HepG2 (cell line): Measurements from ENCODE around the gene SERPIND1. TPM values are rescaled to one million over a fixed set of nuclear protein-coding genes. Genes with fewer than 3 reads are reported as not detected.

ENCODE experiments used
- ATAC-seq: fragments of 200-7000 bp; cut with Tn5 transposase; 3 replicates; pipeline ENCODE4 v1.9.1; 2020; ENCODE audit warnings: mild to moderate bottlenecking, moderate library complexity
- BruUV-seq: library from RNA; stranded (reverse); fragments of 400-500 nt; replicated peaks from 2 replicates; lab custom pipeline; 2021; lab: Mats Ljungman, UMichigan
- CTCF ChIA-PET: fragments of 300-600 bp; formaldehyde crosslinking; extraction: SDS; loops from one replicate; lab custom pipeline; 2021; ENCODE audit warnings: low total read pairs, inconsistent platforms, low intra/inter-chr PET ratio; lab: Yijun Ruan, JAX
- POLR2A ChIA-PET: fragments of 350-600 bp; sonication (Branson Sonifier 250); formaldehyde crosslinking; loops from one replicate; lab custom pipeline; 2020; ENCODE audit warnings: antibody characterized with exemption, inconsistent platforms; lab: Yijun Ruan, JAX
- DNase-seq: peaks from one replicate; pipeline ENCODE4 v3.0.0-alpha.2; 2015; ENCODE audit warnings: low spot score
- FAIRE-seq: peaks from 3 replicates; lab custom pipeline; 2011; peaks lifted over from hg19 to GRCh38; lab: Jason Lieb, UNC
- H2AFZ ChIP-seq: one replicate; pipeline ENCODE4 v1.6.1; 2011; ENCODE audit warnings: low read length, inconsistent platforms
- H3K27ac ChIP-seq: fragments of 300-600 bp; 3 replicates; pipeline ENCODE4 v1.8.0; 2011; ENCODE audit warnings: mixed run types, mild to moderate bottlenecking, mixed read lengths, low read length, inconsistent platforms; ENCODE audit not compliant: insufficient read depth; ENCODE audit errors: extremely low read length
- H3K27me3 ChIP-seq, 2 experiments: fragments of 200-600 bp in 1 of 2; 2 replicates in 1 of 2; 3 replicates in 1 of 2; pipeline versions ENCODE4 v1.6.0 to v1.8.0; 2011; ENCODE audit warnings: low read length in 2 of 2, mild to moderate bottlenecking in 2 of 2, moderate library complexity in 2 of 2, inconsistent platforms in 1 of 2; ENCODE audit not compliant: insufficient read depth in 2 of 2, control insufficient read depth in 1 of 2
- H3K36me3 ChIP-seq, 2 experiments: fragments of 200-600 bp in 1 of 2; replicated peaks in 1 of 2; 2 replicates in 1 of 2; 3 replicates in 1 of 2; pipeline versions ENCODE4 v1.5.1 to v1.8.0; 2011; ENCODE audit warnings: low read length in 2 of 2, inconsistent platforms in 1 of 2; ENCODE audit not compliant: insufficient read depth in 2 of 2, control insufficient read depth in 1 of 2
- H3K4me1 ChIP-seq: 2 replicates; pipeline ENCODE4 v1.5.1; 2012; ENCODE audit warnings: low read length, inconsistent platforms; ENCODE audit not compliant: insufficient read depth
- H3K4me2 ChIP-seq: 2 replicates; pipeline ENCODE4 v1.6.0; 2011; ENCODE audit warnings: low read depth, low read length, inconsistent platforms
- H3K4me3 ChIP-seq, 3 experiments: fragments of 200-600 bp in 1 of 3; sonication (generic), shearing (Covaris generic) in 1 of 3; replicated peaks in 1 of 3; 2 replicates each; pipeline ENCODE4 v1.5.1; 2011 to 2016; ENCODE audit warnings: low read length in 3 of 3, inconsistent platforms in 2 of 3, low read depth in 2 of 3, mild to moderate bottlenecking in 2 of 3, control low read depth in 1 of 3, mixed read lengths in 1 of 3; ENCODE audit not compliant: insufficient read depth in 1 of 3
- H3K79me2 ChIP-seq: one replicate; pipeline ENCODE4 v1.6.1; 2011; ENCODE audit warnings: low read length, inconsistent platforms; ENCODE audit not compliant: insufficient read depth
- H3K9ac ChIP-seq: 2 replicates; pipeline ENCODE4 v1.6.0; 2011; ENCODE audit warnings: mild to moderate bottlenecking, low read depth, low read length, inconsistent platforms; ENCODE audit not compliant: insufficient read depth
- H3K9me3 ChIP-seq: 2 replicates; pipeline ENCODE4 v1.5.1; 2012; ENCODE audit warnings: mild to moderate bottlenecking, low read length
- H4K20me1 ChIP-seq: 2 replicates; pipeline ENCODE4 v1.6.0; 2011; ENCODE audit warnings: inconsistent platforms, mild to moderate bottlenecking, low read length, moderate library complexity; ENCODE audit not compliant: insufficient read depth
- BCLAF1 ChIP-seq: fragments of 450-650 bp; IDR thresholded peaks from 2 replicates; pipeline ENCODE4 v1.6.1; 2017; ENCODE audit warnings: mild to moderate bottlenecking
- FOXC1 ChIP-seq: sonication (generic); formaldehyde crosslinking; IDR thresholded peaks from 2 replicates; pipeline ENCODE4 v1.8.0; 2022; ENCODE audit warnings: mild to moderate bottlenecking, missing genetic modification reagents, borderline replicate concordance
- SMAD9 ChIP-seq: sonication (generic); formaldehyde crosslinking; IDR thresholded peaks from 2 replicates; pipeline ENCODE4 v1.5.1; 2020; ENCODE audit warnings: mild to moderate bottlenecking, missing genetic modification reagents
- TBP ChIP-seq: sonication (generic); formaldehyde crosslinking; IDR thresholded peaks from 2 replicates; pipeline ENCODE4 v1.5.0; 2020; ENCODE audit warnings: missing genetic modification reagents
- ZHX1 ChIP-seq: sonication (generic); formaldehyde crosslinking; IDR thresholded peaks from 2 replicates; pipeline ENCODE4 v1.8.1; 2022; ENCODE audit warnings: low read depth, mild to moderate bottlenecking, missing genetic modification reagents
- ZNF292 ChIP-seq: sonication (generic); formaldehyde crosslinking; IDR thresholded peaks from 2 replicates; pipeline ENCODE4 v1.8.1; 2022; ENCODE audit warnings: mild to moderate bottlenecking, low read depth, missing genetic modification reagents, borderline replicate concordance
- ZNF331 ChIP-seq: sonication (generic); formaldehyde crosslinking; IDR thresholded peaks from 2 replicates; pipeline ENCODE4 v1.4.0; 2020; ENCODE audit warnings: missing genetic modification reagents
- ZNF512B ChIP-seq: sonication (generic); formaldehyde crosslinking; IDR thresholded peaks from 2 replicates; pipeline ENCODE4 v1.5.1; 2020; ENCODE audit warnings: missing genetic modification reagents, mild to moderate bottlenecking, borderline replicate concordance
- ZNF772 ChIP-seq: sonication (generic); formaldehyde crosslinking; IDR thresholded peaks from 2 replicates; pipeline ENCODE4 v1.5.0; 2020; ENCODE audit warnings: mild to moderate bottlenecking, missing genetic modification reagents
- WGBS: methylation state at CpG from one replicate; pipeline ENCODE4 v1.1.6; 2017; ENCODE audit warnings: low lambda C conversion rate; 5-methylcytosine and 5-hydroxymethylcytosine counted together
- in situ Hi-C: cut with HindIII; loops from 2 replicates; pipeline ENCODE4 v1.10.0; 2017; ENCODE audit warnings: low pct_unique_long_range_greater_than_20kb; ENCODE audit not compliant: extremely low pct_ligation_motif_present
- intact Hi-C: fragments of 100-400 bp; cut with micrococcal nuclease; formaldehyde crosslinking; loops from one replicate; pipeline ENCODE4 v1.10.0; 2022; ENCODE audit not compliant: unreplicated experiment
- polyA plus RNA-seq, 8 experiments: library from polyadenylated mRNA; depleted of rRNA in 3 of 8; stranded (reverse) in 7 of 8; unstranded in 1 of 8; fragments of >200 nt; fragmentation: Illumina TruSeq in 4 of 8; extraction: Trizol in 4 of 8; gene quantifications; 2 replicates each; pipeline versions ENCODE4 v1.2.1 to v1.2.3, GENCODE V29; 2011 to 2016; ENCODE audit warnings: low read depth in 4 of 8, missing spikeins in 1 of 8, mixed read lengths in 1 of 8; ENCODE audit not compliant: insufficient read depth in 1 of 8
- total RNA-seq, 5 experiments: library from RNA; depleted of rRNA; stranded (reverse); fragments of >200 nt; fragmentation: Illumina TruSeq; extraction: Trizol; gene quantifications; 2 replicates each; pipeline ENCODE4 v1.2.3, GENCODE V29; 2016; ENCODE audit warnings: low read depth in 1 of 5

The SERPIND1 gene
- total and polyA plus RNA-seq, 2 of the 13 experiments (the other 11 are each of a cell fraction or from before 2014, with no cell fraction given): 111 to 350 TPM

DNA sequence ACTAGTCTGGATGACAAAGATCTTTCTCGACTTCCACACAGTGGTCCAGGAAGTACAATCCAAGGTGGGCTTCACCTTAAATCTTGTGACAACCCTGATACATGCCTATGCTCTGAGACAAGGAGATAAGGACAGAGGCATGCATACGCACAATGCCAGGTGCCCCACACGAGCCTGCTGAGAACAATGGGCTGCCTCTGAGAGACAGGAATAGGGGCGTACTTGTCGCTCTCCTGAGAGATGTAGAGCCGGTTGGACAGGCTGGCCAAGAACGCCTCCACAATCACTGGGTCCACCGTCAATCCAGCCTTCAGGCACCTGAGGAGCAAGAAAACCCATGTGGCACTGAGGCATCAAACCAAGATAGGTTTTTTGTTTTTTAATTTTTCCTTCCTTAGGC lies 25.5 kb downstream of the SERPIND1 start (continued):
- TF ChIP-seq ZHX1 (CRISPR knock-in tag): no peak

GRCh38 chr22:20802452-20802851 lies 28.5 kb downstream of the SERPIND1 start:
- H3K9me3 ChIP-seq: no peaks in the 10 kb centered on the region
- 91% methylated on average over 4 of the region's 6 CpGs for WGBS
- TF ChIP-seq SMAD9 (CRISPR knock-in tag): no peak
- no peak for TF ChIP-seq ZNF512B (CRISPR knock-in tag)
- TF ChIP-seq ZNF331 (CRISPR knock-in tag): no peak
- no peak for TF ChIP-seq FOXC1 (CRISPR knock-in tag)
- TF ChIP-seq ZNF292 (CRISPR knock-in tag): no peak
- TF ChIP-seq BCLAF1: no peak
- no peak for TF ChIP-seq ZNF772
- TF ChIP-seq TBP (CRISPR knock-in tag): no peak
- no peak overlapping the region for H3K27ac ChIP-seq
- H3K4me2 ChIP-seq: no peak overlapping the region
- no peak for DNase-seq
- in situ Hi-C loops: no loop called here
- no peak for ATAC-seq
- ChIA-PET POLR2A (interaction anchor here (1.4 kb wide), 1 partner anchor 11 kb away, joined by 3 read pairs; no protein-coding TSS in a partner anchor), CTCF (no interaction called here)
- no peaks in the 10 kb centered on the region for H3K4me1 ChIP-seq
- H3K79me2 ChIP-seq: no peaks in the 10 kb centered on the region
- FAIRE-seq: no peak
- H3K4me3 ChIP-seq: no peak overlapping the region
- intact Hi-C loops: no loop called here
- peaks cover 35 to 88% of the 10 kb centered on the region in 2 experiments for H3K36me3 ChIP-seq
- no peaks in the 10 kb centered on the region for H3K27me3 ChIP-seq
- H4K20me1 ChIP-seq: no peaks in the 10 kb centered on the region
- BruUV-seq: no TSS peak
- H2AFZ ChIP-seq: no peak overlapping the region
- no peak overlapping the region for H3K9ac ChIP-seq
